SH-SY5Y (cell line): ENCODE results near the gene LYPD3.

ENCODE experiments used
- GATA2 ChIP-seq: IDR thresholded peaks from 2 replicates; pipeline ENCODE4 v1.6.1; 2011; ENCODE audit warnings: mild to moderate bottlenecking, low read depth, low read length
- GATA3 ChIP-seq: IDR thresholded peaks from 2 replicates; pipeline ENCODE4 v1.6.1; 2011; ENCODE audit warnings: low read depth, mild to moderate bottlenecking, low read length, moderate library complexity

- no peak for TF ChIP-seq GATA2
- no peak for TF ChIP-seq GATA3
These were observed 4.9 kb upstream of the LYPD3 start for GRCh38 chr19:43470288-43470687.
